Ectodermal cell (in vitro differentiated cells): ENCODE results near the gene ARVCF.
A peak's percentile ranks its signal among the peaks of the same experiment; 100 is the strongest.

Experiments used
- H3K27ac ChIP-seq: 2 replicates; pipeline ENCODE4 v1.7.0; 2013; ENCODE audit warnings: mild to moderate bottlenecking, low read depth, low read length; ENCODE audit not compliant: insufficient read depth, poor library complexity, severe bottlenecking
- H3K27me3 ChIP-seq: 2 replicates; pipeline ENCODE4 v1.7.0; 2013; ENCODE audit warnings: mild to moderate bottlenecking, low read length; ENCODE audit not compliant: insufficient read depth, control insufficient read depth, poor library complexity, severe bottlenecking
- H3K36me3 ChIP-seq: one replicate; pipeline ENCODE4 v1.7.0; 2013; ENCODE audit warnings: low read length; ENCODE audit not compliant: control insufficient read depth, insufficient read depth
- H3K4me1 ChIP-seq: one replicate; pipeline ENCODE4 v1.7.0; 2013; ENCODE audit warnings: low read length; ENCODE audit not compliant: control insufficient read depth, insufficient read depth
- H3K4me3 ChIP-seq: 2 replicates; pipeline ENCODE4 v1.7.0; 2013; ENCODE audit warnings: low read depth, low read length, control low read depth; ENCODE audit not compliant: insufficient read depth
- H3K9me3 ChIP-seq: 2 replicates; pipeline ENCODE4 v1.7.0; 2013; ENCODE audit warnings: mild to moderate bottlenecking, low read length, moderate library complexity; ENCODE audit not compliant: control insufficient read depth
- WGBS, 2 experiments: methylation state at CpG; one replicate each; pipeline ENCODE4 v1.1.7; 2013; ENCODE audit warnings: missing lambda C conversion rate in 2 of 2; 5-methylcytosine and 5-hydroxymethylcytosine counted together

Gene ARVCF

DNA sequence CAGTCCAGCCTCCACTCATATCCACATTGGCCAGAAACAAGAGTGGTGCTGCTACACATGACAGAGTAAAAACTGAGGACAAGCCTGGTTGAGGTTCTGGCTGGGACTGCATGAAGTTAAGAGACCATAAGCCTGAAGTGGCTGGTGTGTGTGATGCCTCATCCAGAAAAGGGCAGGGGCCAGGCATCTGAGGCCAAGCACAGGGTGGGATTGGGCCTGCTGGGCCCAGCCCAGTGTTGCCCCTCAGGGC is 25.3 kb downstream of the ARVCF start:
- Histone ChIP-seq H3K4me3 (no peak overlapping the region), H3K9me3 (no peaks in the 10 kb centered on the region), H3K36me3 (no peaks in the 10 kb centered on the region), H3K27me3 (no peaks in the 10 kb centered on the region), H3K4me1 (peaks cover 6% of the 10 kb centered on the region), H3K27ac (no peak overlapping the region)

DNA sequence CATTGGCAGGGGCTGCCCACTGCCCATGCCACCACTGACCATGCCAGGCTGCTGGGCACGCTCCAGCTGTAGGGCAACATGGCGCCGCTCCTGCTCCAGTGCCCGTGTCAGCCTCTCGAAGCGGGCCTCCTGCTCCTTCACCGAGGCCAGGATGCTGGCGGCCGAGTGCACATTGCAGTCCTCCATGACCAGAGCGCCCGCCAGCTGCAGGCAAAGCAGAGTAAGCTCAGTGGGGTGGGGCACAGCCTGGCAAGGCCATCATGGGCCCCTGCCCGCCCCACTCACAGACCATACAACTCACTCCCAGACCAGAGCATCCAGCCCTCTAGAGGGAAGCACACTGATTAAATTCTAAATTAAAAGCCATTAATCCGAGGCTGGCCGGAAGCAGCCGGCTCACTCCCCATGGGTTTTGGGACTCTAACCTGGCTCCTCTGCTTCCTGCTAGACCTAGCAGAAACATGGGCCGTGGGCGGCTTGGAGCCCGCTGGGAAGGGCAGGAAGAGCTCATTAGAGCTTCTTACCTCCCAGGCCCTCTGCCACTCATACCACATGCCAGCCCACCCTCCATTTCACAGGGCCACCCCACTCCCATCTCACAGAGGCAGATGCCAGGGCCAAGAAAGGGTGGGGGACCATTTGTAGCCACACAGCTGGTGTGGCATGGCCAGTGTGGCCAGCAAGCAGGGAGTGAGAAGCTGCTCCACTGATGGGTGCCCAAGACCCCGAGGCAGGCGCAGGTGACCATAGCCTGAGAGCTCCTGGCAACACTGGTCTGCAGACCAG is 25.8 kb downstream of the ARVCF start:
- Histone ChIP-seq H3K27ac (no peak overlapping the region), H3K36me3 (no peaks in the 10 kb centered on the region), H3K4me1 (peaks cover 10% of the 10 kb centered on the region), H3K27me3 (no peaks in the 10 kb centered on the region), H3K9me3 (no peaks in the 10 kb centered on the region), H3K4me3 (no peak overlapping the region)
- 93 to 94% methylated on average over 20 of the region's 20 CpGs for WGBS, 2 experiments

GRCh38 chr22:19990188-19990587 is 26.4 kb downstream of the ARVCF start:
- WGBS, 2 experiments, result 94 to 100% methylated on average over 2 of the region's 2 CpGs
- Histone ChIP-seq H3K36me3 (no peaks in the 10 kb centered on the region), H3K27ac (no peak overlapping the region), H3K9me3 (no peaks in the 10 kb centered on the region), H3K4me3 (no peak overlapping the region), H3K4me1 (peaks cover 16% of the 10 kb centered on the region), H3K27me3 (no peaks in the 10 kb centered on the region)

DNA sequence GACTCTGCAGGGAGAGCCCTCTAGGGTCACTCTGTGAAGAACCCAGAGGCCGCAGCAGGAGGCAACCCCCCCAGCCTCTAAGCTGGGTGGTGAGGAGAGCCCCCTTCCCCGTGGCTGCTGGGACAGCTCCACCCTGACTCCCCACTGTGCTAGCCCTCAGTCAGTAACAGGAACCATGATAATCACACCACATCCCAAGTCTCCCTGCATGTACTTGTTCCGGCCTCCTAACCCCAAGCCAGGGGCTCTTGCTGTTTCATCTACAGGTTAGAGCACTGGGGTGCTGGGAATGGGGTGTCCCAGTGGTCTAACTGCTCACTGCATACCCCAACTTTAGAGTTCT is 26.9 kb downstream of the ARVCF start:
- Histone ChIP-seq H3K36me3 (no peaks in the 10 kb centered on the region), H3K4me1 (peaks cover 21% of the 10 kb centered on the region), H3K9me3 (no peaks in the 10 kb centered on the region), H3K27me3 (no peaks in the 10 kb centered on the region), H3K4me3 (no peak overlapping the region), H3K27ac (no peak overlapping the region)
- 73 to 79% methylated on average over 3 of the region's 3 CpGs for whole genome bisulfite sequencing, 2 experiments

DNA sequence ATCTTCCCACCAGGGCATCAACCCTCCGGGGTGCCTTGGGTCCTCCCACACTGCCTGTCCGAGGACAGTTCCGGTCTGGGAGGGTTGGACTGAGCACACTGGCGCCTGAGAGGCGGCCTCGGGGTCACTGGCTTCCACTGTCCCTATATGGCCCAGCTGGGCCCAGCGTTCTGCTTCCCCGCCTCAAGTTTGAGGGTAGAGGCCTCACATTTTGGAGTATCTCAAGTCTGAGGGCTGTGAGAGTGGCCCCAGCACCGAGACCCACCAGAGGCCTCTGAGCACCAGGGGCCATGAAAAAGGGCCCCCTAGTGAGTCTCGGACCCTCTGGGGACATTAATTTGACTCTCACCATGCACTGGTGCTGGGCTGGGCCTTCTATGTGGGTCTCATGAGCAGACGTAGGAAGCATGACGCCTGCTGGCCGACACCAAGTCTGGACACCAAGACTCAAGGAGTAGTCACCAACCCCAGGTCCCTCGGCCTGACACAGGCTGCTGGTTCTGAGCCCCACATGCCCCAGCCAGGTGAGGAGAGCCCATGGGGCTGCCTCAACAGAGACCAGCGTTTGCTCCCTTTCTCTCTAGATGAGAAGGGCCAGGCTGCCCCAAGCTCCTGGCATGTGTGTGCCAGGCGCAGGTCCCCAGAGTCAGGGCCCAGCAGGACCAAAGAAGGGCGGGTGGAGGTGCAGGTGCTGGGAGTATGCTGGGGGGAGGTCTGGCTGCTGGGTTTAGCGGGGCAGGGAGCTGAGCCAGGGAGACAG is 27.5 kb downstream of the ARVCF start:
- WGBS, 2 experiments, result 92 to 93% methylated on average over 18 of the region's 18 CpGs
- Histone ChIP-seq H3K9me3 (no peaks in the 10 kb centered on the region), H3K36me3 (no peaks in the 10 kb centered on the region), H3K4me1 (peaks cover 25% of the 10 kb centered on the region), H3K27ac (no peak overlapping the region), H3K4me3 (no peak overlapping the region), H3K27me3 (no peaks in the 10 kb centered on the region)

DNA sequence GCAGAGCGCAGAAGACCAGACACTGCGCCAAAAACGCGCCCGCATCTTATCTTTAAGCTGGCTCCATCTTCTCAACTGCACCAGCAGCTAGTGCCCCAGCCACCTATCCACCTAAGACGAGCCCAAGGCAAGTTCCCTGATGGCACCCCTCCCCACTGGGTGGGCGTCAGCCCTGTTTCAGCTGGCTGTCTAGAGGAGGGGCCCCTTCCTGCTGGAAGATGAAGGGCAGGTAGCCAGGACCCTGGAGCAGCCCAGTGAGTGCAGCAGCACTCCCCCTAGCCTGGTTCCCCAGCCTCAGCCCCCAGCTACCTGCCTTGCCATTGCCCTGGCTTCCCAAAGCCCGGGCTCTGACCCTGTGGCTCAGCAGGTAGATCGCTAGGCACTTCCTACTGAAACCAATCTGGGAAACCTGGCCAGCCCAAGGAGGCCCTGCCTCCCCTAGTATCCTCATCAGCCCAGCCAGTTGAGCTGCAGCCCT is 28.3 kb downstream of the ARVCF start:
- Histone ChIP-seq H3K27me3 (no peaks in the 10 kb centered on the region), H3K4me3 (no peak overlapping the region), H3K27ac (no peak overlapping the region), H3K4me1 (peaks cover 33% of the 10 kb centered on the region), H3K36me3 (no peaks in the 10 kb centered on the region), H3K9me3 (no peaks in the 10 kb centered on the region)
- WGBS, 2 experiments, result 91 to 92% methylated on average over 9 of the region's 9 CpGs

DNA sequence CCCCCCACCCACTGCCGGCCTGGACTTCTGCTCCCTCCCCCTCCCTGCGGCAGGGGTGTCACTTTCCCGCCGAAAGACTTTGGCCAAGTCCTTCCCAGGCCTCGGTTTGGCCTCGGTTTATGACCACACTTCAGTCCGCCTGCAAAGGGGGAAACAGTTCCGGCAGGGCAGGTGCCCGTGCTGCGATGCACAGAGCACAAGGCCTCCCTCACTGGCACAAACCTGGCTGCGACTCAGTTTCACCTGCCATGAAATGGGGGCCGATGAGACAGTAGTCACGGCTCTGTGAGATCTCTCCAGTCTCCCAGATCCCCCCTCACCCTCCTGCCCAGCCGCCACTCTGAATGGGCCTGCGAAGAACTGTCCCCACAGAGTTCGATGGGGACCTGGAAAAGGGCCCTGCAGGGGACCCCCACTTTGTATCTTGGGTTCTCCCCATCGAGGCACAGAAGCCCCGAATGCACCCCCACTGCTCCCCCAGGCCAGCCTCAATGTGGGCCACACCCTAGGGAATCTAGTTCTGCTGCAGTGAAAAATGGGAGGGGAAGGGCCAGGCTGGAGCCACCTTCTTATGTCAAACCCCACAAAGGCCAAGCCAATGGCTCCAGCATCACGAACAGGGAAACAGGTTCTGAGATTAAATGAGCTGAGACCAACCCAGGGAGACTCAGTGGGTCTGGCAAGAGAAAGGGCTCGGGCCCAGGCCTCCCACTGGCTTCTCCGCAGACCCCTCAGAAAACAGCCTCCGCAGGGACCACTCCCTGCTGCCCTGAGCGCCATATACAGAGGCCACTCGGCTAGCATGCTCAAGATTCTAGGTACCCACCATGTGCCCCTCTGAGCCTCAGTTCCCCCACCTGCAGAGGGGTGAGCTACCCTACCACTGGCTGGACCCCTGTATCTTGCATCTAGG is 29.0 kb downstream of the ARVCF start:
- 68 to 73% methylated on average over 23 to 24 of the region's 24 CpGs for WGBS, 2 experiments
- Histone ChIP-seq H3K4me3 (peak overlapping the region; percentile 6), H3K36me3 (no peaks in the 10 kb centered on the region), H3K4me1 (peaks cover 33% of the 10 kb centered on the region), H3K27me3 (no peaks in the 10 kb centered on the region), H3K27ac (no peak overlapping the region), H3K9me3 (no peaks in the 10 kb centered on the region)

DNA sequence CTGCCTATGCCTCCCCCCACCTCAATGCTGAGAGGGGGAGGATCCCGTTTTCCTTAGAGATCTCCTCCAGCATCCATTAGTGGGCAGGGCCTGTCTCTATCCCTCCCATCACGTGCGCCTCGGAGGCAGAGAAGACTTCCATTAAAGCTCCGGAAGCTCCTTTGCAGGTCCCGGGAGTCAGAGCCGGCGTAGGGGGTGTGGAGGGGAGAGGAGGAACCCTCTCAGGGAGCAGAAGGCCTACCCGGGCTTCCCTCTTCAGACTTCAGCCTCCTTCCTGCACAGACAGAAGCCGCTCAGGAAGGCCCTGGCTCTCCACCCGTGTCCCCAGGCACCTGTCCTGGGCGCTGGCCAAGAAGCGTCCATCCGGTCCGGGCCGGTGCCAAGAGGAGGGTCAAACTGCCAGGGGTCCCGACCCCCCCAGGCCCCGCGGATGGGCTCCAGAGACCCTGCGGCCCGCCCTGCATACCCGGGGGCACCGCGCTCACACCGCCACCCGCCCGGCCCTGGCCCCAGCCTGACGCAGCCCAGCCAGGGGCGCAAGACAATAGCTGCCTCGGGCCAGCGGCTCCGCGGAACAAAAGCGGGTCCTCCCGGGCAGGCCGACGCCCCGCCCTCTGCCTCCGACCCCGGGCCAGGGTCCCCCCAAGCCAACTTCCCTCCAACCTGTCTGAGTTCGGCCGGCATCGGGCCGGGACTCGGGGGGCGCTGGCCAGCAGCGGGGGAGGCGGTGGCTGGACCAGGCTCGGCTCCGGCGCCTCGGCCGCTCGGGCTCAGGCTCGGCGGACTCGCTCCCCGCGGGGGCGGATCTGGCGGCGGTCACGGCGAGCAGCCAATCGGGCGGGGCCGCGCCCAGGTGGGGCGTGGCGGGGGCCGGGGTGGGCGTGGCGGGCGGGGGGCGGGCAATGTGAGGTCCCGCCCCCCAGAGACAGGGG is 29.9 kb downstream of the ARVCF start:
- Histone ChIP-seq H3K4me3 (peak overlapping the region; percentile 74), H3K27ac (peak overlapping the region; percentile 81), H3K9me3 (no peaks in the 10 kb centered on the region), H3K27me3 (no peaks in the 10 kb centered on the region), H3K36me3 (peaks cover 4% of the 10 kb centered on the region), H3K4me1 (peaks cover 33% of the 10 kb centered on the region)
- WGBS, 2 experiments, result 0% methylated on average over 76 of the region's 76 CpGs

DNA sequence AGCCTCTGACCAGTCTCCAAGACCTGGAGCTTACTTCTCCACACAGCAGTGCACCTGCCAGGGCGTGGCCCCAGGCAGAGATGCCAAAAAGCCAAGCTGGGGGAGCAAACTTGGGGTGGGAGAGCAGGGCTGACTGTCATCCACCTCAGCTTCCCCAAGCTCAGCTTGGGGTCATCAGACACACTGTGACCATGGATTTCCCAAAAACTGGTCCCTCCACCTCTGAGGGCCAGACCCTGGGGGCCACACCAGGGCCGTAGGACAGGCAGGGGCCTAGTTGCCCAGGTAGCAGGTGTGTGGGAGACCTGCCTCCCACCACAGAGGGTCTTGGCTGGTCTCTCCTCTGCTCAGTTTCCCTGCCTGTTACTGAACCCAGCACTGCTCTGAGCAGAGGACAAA is 30.6 kb downstream of the ARVCF start:
- no peak overlapping the region for H3K27ac ChIP-seq
- no peaks in the 10 kb centered on the region for H3K27me3 ChIP-seq
- H3K4me3 ChIP-seq, result peak overlapping the region; percentile 74
- H3K9me3 ChIP-seq, result no peaks in the 10 kb centered on the region
- 75 to 77% methylated on average over 2 of the region's 2 CpGs for WGBS, 2 experiments
- peaks cover 11% of the 10 kb centered on the region for H3K36me3 ChIP-seq
- peaks cover 33% of the 10 kb centered on the region for H3K4me1 ChIP-seq
